ENCODE results near the gene COPS8. TPM values are rescaled to one million over a fixed set of nuclear protein-coding genes. Genes with fewer than 3 reads are reported as not detected.

Gene COPS8
- total and polyA plus RNA-seq, 2 donors (not counting 3 experiments of a cell fraction or from before 2014, with no cell fraction given), result 73.6 to 80.7 TPM

DNA sequence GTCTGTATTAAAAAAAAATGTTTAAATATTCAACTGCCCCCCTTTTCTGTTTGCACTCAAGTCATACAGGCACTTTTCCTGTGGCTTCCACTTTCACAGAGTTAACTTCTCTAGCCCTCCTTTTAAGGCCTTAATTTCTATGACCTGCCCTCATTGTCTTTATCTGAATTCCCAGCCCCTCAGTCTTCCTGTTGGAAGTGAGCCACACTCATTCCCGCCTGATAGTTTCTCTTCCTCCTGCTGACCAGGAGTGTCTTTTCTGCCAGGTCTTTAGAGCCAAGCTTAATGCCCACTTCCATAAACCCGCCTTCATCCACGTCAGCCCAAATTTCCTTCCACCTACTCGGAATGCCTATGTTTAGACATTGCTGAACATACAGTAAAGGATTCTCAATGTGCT is 10.5 kb downstream of the COPS8 start:
- Histone ChIP-seq H3K36me3 (ENCODE audit: control insufficient read depth in 2 of 2, extremely low read depth in 1 of 2, insufficient read depth in 2 of 2, low read length in 2 of 2) (peaks cover 9 to 11% of the 10 kb centered on the region in 2 experiments), H3K9me1 (replicated peaks; ENCODE audit: control insufficient read depth, extremely low read depth, insufficient read depth, low read length) (no peaks in the 10 kb centered on the region), H4K20me1 (replicated peaks; ENCODE audit: control insufficient read depth, extremely low read depth, insufficient read depth, low read length) (no peaks in the 10 kb centered on the region), H3K27ac (ENCODE audit: insufficient read depth, low read depth, low read length) (peak overlapping the region; percentile 93), H3K9ac (replicated peaks; ENCODE audit: extremely low read depth, insufficient read depth, low read length) (peak overlapping the region; percentile 50), H3K4me1 (ENCODE audit: control insufficient read depth, extremely low read depth, insufficient read depth, low read length) (peaks cover 69% of the 10 kb centered on the region), H3K4me3 (replicated peaks in 1 of 3; ENCODE audit: insufficient read depth in 1 of 3, low read depth in 1 of 3, low read length in 3 of 3) (peak overlapping the region in 1 of 3 experiments; percentile 23), H3K4me2 (ENCODE audit: insufficient read depth, low read length) (peak overlapping the region; percentile 53), H3K27me3 (ENCODE audit: control insufficient read depth in 2 of 2, insufficient read depth in 2 of 2, low read length in 2 of 2) (no peaks in the 10 kb centered on the region), H3K9me3 (replicated peaks; ENCODE audit: control insufficient read depth, insufficient read depth, low read length) (no peaks in the 10 kb centered on the region), H2AFZ (ENCODE audit: low read depth, low read length) (no peak overlapping the region), H3K79me2 (ENCODE audit: control insufficient read depth, insufficient read depth, low read length) (peaks cover 28% of the 10 kb centered on the region)
- intact Hi-C loops (cut with micrococcal nuclease) (loop anchor here (1.0 to 10.0 kb wide), 3 partner anchors 195 to 649 kb away; no protein-coding TSS in a partner anchor), dilution Hi-C loops (cut with MboI; ENCODE audit: extremely low pct_ligation_motif_present, low sequenced_read_pairs) (no loop called here)
- peak; percentile 96 for DNase-seq (ENCODE audit: low read depth, low spot score)
- peak; percentile 87 for FAIRE-seq
- TF ChIP-seq EZH2 (IDR thresholded peaks at IDR 0.05; ENCODE audit: borderline replicate concordance, low read depth, low read length, severe bottlenecking) (no peak), JUN (IDR thresholded peaks at IDR 0.05; ENCODE audit: borderline replicate concordance, insufficient read depth, insufficient read length, low read depth) (peak; percentile 10), POLR2AphosphoS5 (IDR thresholded peaks at IDR 0.05; ENCODE audit: insufficient read depth, low read depth, low read length) (peak; percentile 74), FOS (IDR thresholded peaks at IDR 0.05; ENCODE audit: borderline replicate concordance, insufficient read depth, low read length) (peak; percentile 53), GATA2 (IDR thresholded peaks at IDR 0.05; ENCODE audit: insufficient read depth, insufficient read length, low read depth, low read length) (peak; percentile 91)
- no TSS peak for BruUV-seq (replicated peaks)
- ChIA-PET POLR2A (interaction anchor here (1.2 kb wide), 1 partner anchor 11 kb away, joined by 13 read pairs; the partner anchor contains the start of gene COPS8), CTCF (interaction anchor here (0.7 to 4.0 kb wide), 10 partner anchors 11 to 477 kb away, joined by 3 to 40 read pairs (median 5); partner anchors contain the start of gene COPS8)

DNA sequence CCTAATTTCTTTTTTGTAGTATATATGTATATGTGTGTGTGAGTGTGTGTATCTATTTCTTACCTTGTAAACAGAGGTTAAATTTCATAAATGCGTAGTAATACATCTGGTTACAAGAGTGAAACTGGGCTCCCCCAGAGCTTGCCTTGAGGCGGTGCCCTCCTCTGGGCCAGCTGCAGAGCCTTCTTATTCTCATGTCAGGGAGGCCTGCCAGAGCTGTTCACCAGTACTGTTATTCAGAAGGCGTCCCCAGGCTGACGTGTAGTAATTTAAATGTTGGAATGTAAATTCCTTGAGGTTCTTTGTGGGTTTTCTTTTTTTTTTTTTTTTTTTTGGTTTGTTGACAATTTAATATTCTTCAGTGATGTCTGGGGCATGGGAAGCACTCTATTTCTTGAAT is 11.2 kb downstream of the COPS8 start:
- H3K9me3 ChIP-seq (replicated peaks; ENCODE audit: control insufficient read depth, insufficient read depth, low read length), result no peaks in the 10 kb centered on the region
- DNase-seq (ENCODE audit: low read depth, low spot score), result no peak
- H3K27me3 ChIP-seq (ENCODE audit: control insufficient read depth in 2 of 2, insufficient read depth in 2 of 2, low read length in 2 of 2), result no peaks in the 10 kb centered on the region
- CTCF ChIA-PET, result interaction anchor here (0.7 to 4.0 kb wide), 9 partner anchors 12 to 476 kb away, joined by 3 to 40 read pairs (median 5); partner anchors contain the start of gene COPS8
- H3K9ac ChIP-seq (replicated peaks; ENCODE audit: extremely low read depth, insufficient read depth, low read length), result peak overlapping the region; percentile 50
- no peak overlapping the region for H3K4me3 ChIP-seq (replicated peaks in 1 of 3; ENCODE audit: insufficient read depth in 1 of 3, low read depth in 1 of 3, low read length in 3 of 3)
- H3K4me2 ChIP-seq (ENCODE audit: insufficient read depth, low read length), result peak overlapping the region; percentile 65
- dilution Hi-C loops (cut with MboI; ENCODE audit: extremely low pct_ligation_motif_present, low sequenced_read_pairs) (no loop called here), intact Hi-C loops (cut with micrococcal nuclease) (loop anchor here (1.0 to 10.0 kb wide), 3 partner anchors 194 to 648 kb away; no protein-coding TSS in a partner anchor)
- TF ChIP-seq GATA2 (IDR thresholded peaks at IDR 0.05; ENCODE audit: insufficient read depth, insufficient read length, low read depth, low read length) (no peak), POLR2A (IDR thresholded peaks at IDR 0.05; ENCODE audit: low read depth, low read length) (no peak), JUN (IDR thresholded peaks at IDR 0.05; ENCODE audit: borderline replicate concordance, insufficient read depth, insufficient read length, low read depth) (no peak), POLR2AphosphoS5 (IDR thresholded peaks at IDR 0.05; ENCODE audit: insufficient read depth, low read depth, low read length) (no peak), EZH2 (IDR thresholded peaks at IDR 0.05; ENCODE audit: borderline replicate concordance, low read depth, low read length, severe bottlenecking) (no peak), FOS (IDR thresholded peaks at IDR 0.05; ENCODE audit: borderline replicate concordance, insufficient read depth, low read length) (no peak), MYC (IDR thresholded peaks at IDR 0.05; ENCODE audit: low read depth, low read length) (no peak)
- TF ChIP-seq, protein P1, sequence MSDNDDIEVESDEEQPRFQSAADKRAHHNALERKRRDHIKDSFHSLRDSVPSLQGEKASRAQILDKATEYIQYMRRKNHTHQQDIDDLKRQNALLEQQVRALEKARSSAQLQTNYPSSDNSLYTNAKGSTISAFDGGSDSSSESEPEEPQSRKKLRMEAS (IDR thresholded peaks at IDR 0.05; ENCODE audit: insufficient read depth, insufficient read length), result no peak
- TF ChIP-seq, protein P2, sequence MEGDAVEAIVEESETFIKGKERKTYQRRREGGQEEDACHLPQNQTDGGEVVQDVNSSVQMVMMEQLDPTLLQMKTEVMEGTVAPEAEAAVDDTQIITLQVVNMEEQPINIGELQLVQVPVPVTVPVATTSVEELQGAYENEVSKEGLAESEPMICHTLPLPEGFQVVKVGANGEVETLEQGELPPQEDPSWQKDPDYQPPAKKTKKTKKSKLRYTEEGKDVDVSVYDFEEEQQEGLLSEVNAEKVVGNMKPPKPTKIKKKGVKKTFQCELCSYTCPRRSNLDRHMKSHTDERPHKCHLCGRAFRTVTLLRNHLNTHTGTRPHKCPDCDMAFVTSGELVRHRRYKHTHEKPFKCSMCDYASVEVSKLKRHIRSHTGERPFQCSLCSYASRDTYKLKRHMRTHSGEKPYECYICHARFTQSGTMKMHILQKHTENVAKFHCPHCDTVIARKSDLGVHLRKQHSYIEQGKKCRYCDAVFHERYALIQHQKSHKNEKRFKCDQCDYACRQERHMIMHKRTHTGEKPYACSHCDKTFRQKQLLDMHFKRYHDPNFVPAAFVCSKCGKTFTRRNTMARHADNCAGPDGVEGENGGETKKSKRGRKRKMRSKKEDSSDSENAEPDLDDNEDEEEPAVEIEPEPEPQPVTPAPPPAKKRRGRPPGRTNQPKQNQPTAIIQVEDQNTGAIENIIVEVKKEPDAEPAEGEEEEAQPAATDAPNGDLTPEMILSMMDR (IDR thresholded peaks at IDR 0.05; ENCODE audit: extremely low read depth in 1 of 2, insufficient read depth in 1 of 2, low read depth in 1 of 2, low read length in 2 of 2), result no peak
- H2AFZ ChIP-seq (ENCODE audit: low read depth, low read length), result no peak overlapping the region
- peaks cover 62% of the 10 kb centered on the region for H3K4me1 ChIP-seq (ENCODE audit: control insufficient read depth, extremely low read depth, insufficient read depth, low read length)
- H3K9me1 ChIP-seq (replicated peaks; ENCODE audit: control insufficient read depth, extremely low read depth, insufficient read depth, low read length), result no peaks in the 10 kb centered on the region
- no peak for FAIRE-seq
- peak overlapping the region; percentile 93 for H3K27ac ChIP-seq (ENCODE audit: insufficient read depth, low read depth, low read length)
- H3K79me2 ChIP-seq (ENCODE audit: control insufficient read depth, insufficient read depth, low read length), result peaks cover 23% of the 10 kb centered on the region
- no peaks in the 10 kb centered on the region for H4K20me1 ChIP-seq (replicated peaks; ENCODE audit: control insufficient read depth, extremely low read depth, insufficient read depth, low read length)
- TSS peak; percentile 66 for BruUV-seq (replicated peaks)
- POLR2A ChIA-PET, result interaction anchor here (0.7 to 1.2 kb wide), 2 partner anchors 9 to 12 kb away, joined by 7 to 13 read pairs; partner anchors contain the start of gene COPS8
- H3K36me3 ChIP-seq (ENCODE audit: control insufficient read depth in 2 of 2, extremely low read depth in 1 of 2, insufficient read depth in 2 of 2, low read length in 2 of 2), result peaks cover 9 to 11% of the 10 kb centered on the region in 2 experiments
